GM23338 (cell line): ENCODE results near the gene NPC1L1. TPM values are rescaled to one million over a fixed set of nuclear protein-coding genes. Genes with fewer than 3 reads are reported as not detected.
A peak's percentile ranks its signal among the peaks of the same experiment; 100 is the strongest.

ENCODE experiments used
- ATAC-seq: fragments of 200-7000 bp; cut with Tn5 transposase; 3 replicates; pipeline ENCODE4 v1.9.1; 2020
- DNase-seq: peaks from one replicate; pipeline ENCODE4 v3.0.0-alpha.2; 2015; ENCODE audit warnings: low spot score
- H2AFZ ChIP-seq: fragments of 200-600 bp; sonication (generic); 2 replicates; pipeline ENCODE4 v1.8.0; 2016; ENCODE audit warnings: antibody characterized with exemption, mild to moderate bottlenecking, moderate library complexity
- H3F3A ChIP-seq: fragments of 200-600 bp; sonication (generic); replicated peaks from 2 replicates; pipeline ENCODE4 v1.8.0; 2017; ENCODE audit warnings: antibody characterized with exemption, mixed run types, low read depth
- H3K27ac ChIP-seq: fragments of 200-600 bp; sonication (generic); 2 replicates; pipeline ENCODE4 v1.6.1; 2016; ENCODE audit warnings: low read depth
- H3K27me3 ChIP-seq: fragments of 200-600 bp; sonication (generic); 2 replicates; pipeline ENCODE4 v1.8.0; 2016; ENCODE audit warnings: mild to moderate bottlenecking, mixed run types, moderate library complexity; ENCODE audit not compliant: insufficient read depth
- H3K36me3 ChIP-seq: fragments of 200-600 bp; sonication (generic); 2 replicates; pipeline ENCODE4 v1.8.0; 2016; ENCODE audit warnings: mild to moderate bottlenecking; ENCODE audit not compliant: insufficient read depth
- H3K4me1 ChIP-seq: fragments of 200-600 bp; sonication (generic); 2 replicates; pipeline ENCODE4 v1.8.0; 2016; ENCODE audit warnings: mild to moderate bottlenecking, moderate library complexity; ENCODE audit not compliant: insufficient read depth
- H3K4me2 ChIP-seq: fragments of 200-600 bp; sonication (generic); 2 replicates; pipeline ENCODE4 v1.7.1; 2017; ENCODE audit warnings: mixed run types
- H3K4me3 ChIP-seq: fragments of 200-600 bp; sonication (generic); 2 replicates; pipeline ENCODE4 v1.6.1; 2016; ENCODE audit warnings: mixed run types
- H3K79me2 ChIP-seq: fragments of 200-600 bp; sonication (generic); replicated peaks from 2 replicates; pipeline ENCODE4 v1.8.0; 2017; ENCODE audit warnings: mild to moderate bottlenecking; ENCODE audit not compliant: insufficient read depth
- H3K9me2 ChIP-seq: fragments of 200-600 bp; sonication (generic); 2 replicates; pipeline ENCODE4 v1.8.0; 2017; ENCODE audit not compliant: insufficient read depth
- H4K20me1 ChIP-seq: fragments of 200-600 bp; sonication (generic); replicated peaks from 2 replicates; pipeline ENCODE4 v1.8.0; 2017; ENCODE audit warnings: mild to moderate bottlenecking; ENCODE audit not compliant: insufficient read depth
- H3K27ac Mint-ChIP-seq: 2 replicates; pipeline ENCODE4 v1.8.0; 2020; ENCODE audit warnings: inconsistent platforms, mild to moderate bottlenecking, moderate library complexity, mixed read lengths
- H3K27me3 Mint-ChIP-seq: 3 replicates; pipeline ENCODE4 v1.8.0; 2022; ENCODE audit warnings: low read depth, mild to moderate bottlenecking, moderate library complexity, mixed read lengths, inconsistent platforms; ENCODE audit not compliant: insufficient read depth, poor library complexity
- H3K36me3 Mint-ChIP-seq: 3 replicates; pipeline ENCODE4 v1.8.0; 2021; ENCODE audit warnings: low read depth, mild to moderate bottlenecking, inconsistent platforms, moderate library complexity, mixed read lengths
- H3K4me1 Mint-ChIP-seq: 3 replicates; pipeline ENCODE4 v1.8.0; 2020; ENCODE audit warnings: mild to moderate bottlenecking, inconsistent platforms, mixed read lengths
- H3K4me3 Mint-ChIP-seq: 3 replicates; pipeline ENCODE4 v1.8.0; 2021; ENCODE audit warnings: moderate library complexity, mild to moderate bottlenecking, inconsistent platforms, mixed read lengths
- H3K9me3 Mint-ChIP-seq: 3 replicates; pipeline ENCODE4 v1.8.0; 2020; ENCODE audit warnings: moderate library complexity, mild to moderate bottlenecking, inconsistent platforms, mixed read lengths
- CREB1 ChIP-seq: fragments of 250-450 bp; sonication (Bioruptor Pico); IDR thresholded peaks from 2 replicates; pipeline ENCODE4 v1.5.0; 2020; ENCODE audit warnings: low read depth, mild to moderate bottlenecking, moderate library complexity
- CTCF ChIP-seq, 2 experiments: fragments of 200-600 bp in 1 of 2; sonication (generic) in 1 of 2; conservative IDR thresholded peaks; 2 replicates each; pipeline versions ENCODE4 v1.5.1 to v1.6.1; 2016 to 2017; ENCODE audit warnings: antibody characterized with exemption in 2 of 2, low read depth in 2 of 2, mild to moderate bottlenecking in 2 of 2, moderate library complexity in 1 of 2
- NANOG ChIP-seq: IDR thresholded peaks from 2 replicates; pipeline ENCODE4 v1.6.1; 2016; ENCODE audit warnings: antibody characterized with exemption, borderline replicate concordance
- POLR2AphosphoS5 ChIP-seq: IDR thresholded peaks from 2 replicates; pipeline ENCODE4 v1.6.1; 2016; ENCODE audit warnings: antibody characterized with exemption, low read depth
- REST ChIP-seq: IDR thresholded peaks from one replicate; pipeline ENCODE4 v1.6.1; 2018; ENCODE audit warnings: antibody characterized with exemption; ENCODE audit not compliant: unreplicated experiment
- STAT1 ChIP-seq: IDR thresholded peaks from one replicate; pipeline ENCODE4 v1.6.1; 2016; ENCODE audit warnings: antibody characterized with exemption; ENCODE audit not compliant: unreplicated experiment
- ZNF331 ChIP-seq: fragments of 250-450 bp; sonication (Bioruptor Pico); IDR thresholded peaks from 2 replicates; pipeline ENCODE4 v1.5.0; 2020; ENCODE audit warnings: low read depth, mild to moderate bottlenecking, moderate library complexity
- polyA plus RNA-seq: library from polyadenylated mRNA; unstranded; fragments of >200 nt; fragmentation: Nextera tagmentation; extraction: Ambion mirVana; gene quantifications from 2 replicates; pipeline ENCODE4 v1.2.1, GENCODE V29; 2016
- total RNA-seq: library from RNA; depleted of rRNA; stranded (reverse); fragments of >200 nt; shearing (Covaris generic); gene quantifications from 2 replicates; pipeline ENCODE4 v1.2.3, GENCODE V29; 2014

NPC1L1 gene
- total and polyA plus RNA-seq, 2 experiments from 2014 or later: 0.03 TPM; not detected in 1

GRCh38 chr7:44535348-44536064, 5.6 kb downstream of the NPC1L1 start (continued):
- TF ChIP-seq REST (no peak), POLR2AphosphoS5 (no peak), ZNF331 (CRISPR knock-in tag) (no peak), NANOG (no peak), STAT1 (no peak), CTCF (conservative IDR thresholded peaks at IDR 0.05; ENCODE audit: low read depth in 2 of 2) (no peak), CREB1 (CRISPR knock-in tag) (no peak)

- no peak overlapping the region for H3K27ac Mint-ChIP-seq
- ATAC-seq (peak; percentile 98), DNase-seq (peak; percentile 86)
- no peaks in the 10 kb centered on the region; the same call in 2 of the 3 replicates for H3K4me1 Mint-ChIP-seq
- H3F3A ChIP-seq: no peaks in the 10 kb centered on the region
- H4K20me1 ChIP-seq: no peaks in the 10 kb centered on the region
- no peaks in the 10 kb centered on the region for H3K27me3 ChIP-seq
- H3K9me2 ChIP-seq: no peaks in the 10 kb centered on the region
- no peaks in the 10 kb centered on the region for H3K4me1 ChIP-seq
- peaks cover 15% of the 10 kb centered on the region for H3K27me3 Mint-ChIP-seq
- no peak overlapping the region for H3K27ac ChIP-seq
- H2AFZ ChIP-seq: peak overlapping the region; percentile 94
- no peaks in the 10 kb centered on the region; the same call in 2 of the 3 replicates for H3K36me3 Mint-ChIP-seq
- no peak overlapping the region for H3K4me3 Mint-ChIP-seq
- H3K36me3 ChIP-seq: no peaks in the 10 kb centered on the region
- H3K4me2 ChIP-seq: no peak overlapping the region
- no peak overlapping the region for H3K4me3 ChIP-seq
- no peaks in the 10 kb centered on the region; the same call in 2 of the 3 replicates for H3K9me3 Mint-ChIP-seq
- no peaks in the 10 kb centered on the region for H3K79me2 ChIP-seq
- peak; percentile 84 to 85 for TF ChIP-seq CTCF (conservative IDR thresholded peaks at IDR 0.05; ENCODE audit: low read depth in 2 of 2)
- no peak for TF ChIP-seq NANOG
These were observed 6.6 kb downstream of the NPC1L1 start for GRCh38 chr7:44534501-44534900.
